OCI-LY1 (cell line): ENCODE data around the gene FCRL3.
A peak's percentile ranks its signal among the peaks of the same experiment; 100 is the strongest.

Experiments
- H2AFZ ChIP-seq: fragments of 200-600 bp; sonication (generic), shearing (Covaris generic); 2 replicates; pipeline ENCODE4 v1.6.0; 2014; ENCODE audit warnings: antibody characterized with exemption, mild to moderate bottlenecking, low read length
- H3F3A ChIP-seq: fragments of 200-600 bp; sonication (generic), shearing (Covaris generic); 2 replicates; pipeline ENCODE4 v1.6.0; 2014; ENCODE audit warnings: mild to moderate bottlenecking, antibody characterized with exemption, low read length, moderate library complexity; ENCODE audit not compliant: insufficient read depth
- H3K27ac ChIP-seq: fragments of 200-600 bp; sonication (generic); 2 replicates; pipeline ENCODE4 v1.5.1; 2014; ENCODE audit warnings: low read length, mixed run types, mild to moderate bottlenecking, low read depth; ENCODE audit not compliant: poor library complexity, severe bottlenecking
- H3K27me3 ChIP-seq: fragments of 200-600 bp; sonication (generic); 2 replicates; pipeline ENCODE4 v1.6.0; 2014; ENCODE audit warnings: antibody characterized with exemption, mild to moderate bottlenecking, low read length, moderate library complexity; ENCODE audit not compliant: insufficient read depth
- H3K36me3 ChIP-seq: fragments of 200-600 bp; sonication (generic); 2 replicates; pipeline ENCODE4 v1.6.1; 2014; ENCODE audit warnings: mild to moderate bottlenecking, antibody characterized with exemption, low read length, moderate library complexity, mixed read lengths; ENCODE audit not compliant: insufficient read depth
- H3K4me1 ChIP-seq: fragments of 200-600 bp; sonication (generic); 2 replicates; pipeline ENCODE4 v1.5.1; 2014; ENCODE audit warnings: mild to moderate bottlenecking, low read length, moderate library complexity; ENCODE audit not compliant: insufficient read depth, severe bottlenecking
- H3K4me2 ChIP-seq: fragments of 200-600 bp; sonication (generic), shearing (Covaris generic); 2 replicates; pipeline ENCODE4 v1.6.1; 2014; ENCODE audit warnings: low read length
- H3K4me3 ChIP-seq: fragments of 200-600 bp; sonication (generic); 2 replicates; pipeline ENCODE4 v1.5.1; 2014; ENCODE audit warnings: low read length, low read depth, mild to moderate bottlenecking, mixed read lengths; ENCODE audit not compliant: poor library complexity, severe bottlenecking
- H3K79me2 ChIP-seq: fragments of 200-600 bp; shearing (Covaris generic); 2 replicates; pipeline ENCODE4 v1.6.1; 2016; ENCODE audit warnings: mixed run types, low read length, mixed read lengths; ENCODE audit not compliant: insufficient read depth
- H3K9ac ChIP-seq: fragments of 200-600 bp; sonication (generic), shearing (Covaris generic); 2 replicates; pipeline ENCODE4 v1.6.1; 2014; ENCODE audit warnings: mild to moderate bottlenecking, low read length, mixed read lengths
- H3K9me2 ChIP-seq: fragments of 200-600 bp; sonication (generic), shearing (Covaris generic); 2 replicates; pipeline ENCODE4 v1.6.1; 2014; ENCODE audit warnings: low read depth, mild to moderate bottlenecking, low read length, mixed read lengths
- H3K9me3 ChIP-seq: fragments of 200-600 bp; shearing (Covaris generic); 2 replicates; pipeline ENCODE4 v1.6.1; 2014; ENCODE audit warnings: low read length, mixed read lengths
- H4K20me1 ChIP-seq: fragments of 200-600 bp; sonication (generic), shearing (Covaris generic); 2 replicates; pipeline ENCODE4 v1.6.0; 2016; ENCODE audit warnings: mild to moderate bottlenecking, low read length; ENCODE audit not compliant: insufficient read depth
- CTCF ChIP-seq: fragments of 200-600 bp; sonication (generic), shearing (Covaris generic); IDR thresholded peaks from 2 replicates; pipeline ENCODE4 v1.5.1; 2017; ENCODE audit warnings: mild to moderate bottlenecking, antibody characterized with exemption, low read length, moderate library complexity, mixed read lengths
- EZH2 ChIP-seq: fragments of 200-600 bp; sonication (generic), shearing (Covaris generic); IDR thresholded peaks from 2 replicates; pipeline ENCODE4 v1.8.0; 2017; ENCODE audit warnings: borderline replicate concordance, mixed run types, mild to moderate bottlenecking, antibody characterized with exemption, low read length, moderate library complexity, mixed read lengths

FCRL3 gene

GRCh38 chr1:157691285-157691920, 9.2 kb downstream of the FCRL3 start:
- Histone ChIP-seq H3K9ac (peak overlapping the region; percentile 3; the same call in 1 of the 2 replicates), H3K4me1 (peaks cover 94% of the 10 kb centered on the region), H3K27me3 (no peaks in the 10 kb centered on the region), H3K36me3 (peaks cover 97% of the 10 kb centered on the region), H3K27ac (peak overlapping the region; percentile 76), H3K79me2 (peaks cover 26% of the 10 kb centered on the region), H3F3A (no peaks in the 10 kb centered on the region), H2AFZ (no peak overlapping the region), H3K4me3 (no peak overlapping the region), H4K20me1 (no peaks in the 10 kb centered on the region), H3K4me2 (peak overlapping the region; percentile 4; the same call in 1 of the 2 replicates), H3K9me2 (no peaks in the 10 kb centered on the region), H3K9me3 (no peaks in the 10 kb centered on the region)
- TF ChIP-seq CTCF (peak; percentile 92), EZH2 (no peak)

- no peaks in the 10 kb centered on the region for H3K27me3 ChIP-seq
- H2AFZ ChIP-seq = no peak overlapping the region
- no peak overlapping the region for H3K9ac ChIP-seq
These were observed 17.7 kb downstream of the FCRL3 start for GRCh38 chr1:157682710-157683437.

GRCh38 chr1:157678721-157679120, 21.8 kb downstream of the FCRL3 start:
- Histone ChIP-seq H3K9me2 (no peaks in the 10 kb centered on the region), H3K27ac (no peak overlapping the region), H3K9ac (no peak overlapping the region), H3K79me2 (no peaks in the 10 kb centered on the region), H3K4me1 (no peaks in the 10 kb centered on the region), H3K4me2 (no peak overlapping the region), H2AFZ (no peak overlapping the region), H4K20me1 (no peaks in the 10 kb centered on the region), H3F3A (no peaks in the 10 kb centered on the region), H3K9me3 (peaks cover 17% of the 10 kb centered on the region), H3K4me3 (no peak overlapping the region), H3K27me3 (no peaks in the 10 kb centered on the region), H3K36me3 (peaks cover 88% of the 10 kb centered on the region)
- TF ChIP-seq EZH2 = no peak

More at GRCh38 chr1:157682710-157683437, 17.7 kb downstream of the FCRL3 start:
- Histone ChIP-seq H3K4me2 (no peak overlapping the region), H4K20me1 (no peaks in the 10 kb centered on the region), H3K9me2 (no peaks in the 10 kb centered on the region), H3K79me2 (peaks cover 20% of the 10 kb centered on the region; the same call in 1 of the 2 replicates), H3K4me1 (peaks cover 13% of the 10 kb centered on the region), H3K4me3 (no peak overlapping the region), H3K9me3 (peaks cover 3% of the 10 kb centered on the region; the same call in 1 of the 2 replicates), H3F3A (0 out of 2 replicates have a peak, but pooled peaks cover 2% of the 10 kb centered on the region), H3K27ac (no peak overlapping the region), H3K36me3 (peaks cover 88% of the 10 kb centered on the region)
- TF ChIP-seq EZH2 (no peak), CTCF (no peak)
